Activated B cell treated with CpG ODN at 0.5 μM for 24 hours (primary cell): ENCODE results near the gene AFAP1L2. TPM values are rescaled to one million over a fixed set of nuclear protein-coding genes. Genes with fewer than 3 reads are reported as not detected.

Source experiments
- ATAC-seq: fragments of 200-7000 bp; cut with Tn5 transposase; one replicate; pipeline ENCODE4 v1.10.0; 2021; ENCODE audit warnings: low read depth, mild to moderate bottlenecking, moderate library complexity
- CTCF ChIA-PET: fragments of 350-600 bp; sonication (Branson Sonifier 250); formaldehyde crosslinking; loops from one replicate; lab custom pipeline; 2021; ENCODE audit warnings: antibody characterized with exemption; lab: Charles Lee
- POLR2A ChIA-PET: fragments of 350-600 bp; sonication (Branson Sonifier 250); formaldehyde crosslinking; loops from one replicate; lab custom pipeline; 2021; ENCODE audit warnings: antibody characterized with exemption; lab: Charles Lee
- DNase-seq: peaks from one replicate; pipeline ENCODE4 v3.0.0; 2022
- H3K27ac Mint-ChIP-seq: one replicate; pipeline ENCODE4 v1.8.0; 2020; ENCODE audit warnings: mixed read lengths
- H3K27me3 Mint-ChIP-seq: one replicate; pipeline ENCODE4 v1.8.0; 2021; ENCODE audit warnings: mixed read lengths
- H3K36me3 Mint-ChIP-seq: one replicate; pipeline ENCODE4 v1.8.0; 2021; ENCODE audit warnings: low read depth, mixed read lengths
- H3K4me1 Mint-ChIP-seq: one replicate; pipeline ENCODE4 v1.8.0; 2021; ENCODE audit warnings: mixed read lengths
- H3K4me3 Mint-ChIP-seq: one replicate; pipeline ENCODE4 v1.8.0; 2020; ENCODE audit warnings: mild to moderate bottlenecking, mixed read lengths
- H3K9me3 Mint-ChIP-seq: one replicate; pipeline ENCODE4 v1.8.0; 2020; ENCODE audit warnings: mixed read lengths
- CTCF ChIP-seq: fragments of 200-600 bp; IDR thresholded peaks from one replicate; pipeline ENCODE4 v1.8.0; 2022; ENCODE audit warnings: antibody characterized with exemption, mild to moderate bottlenecking
- intact Hi-C: fragments of 100-400 bp; cut with micrococcal nuclease; formaldehyde crosslinking; loops from one replicate; pipeline ENCODE4 v1.15.1; 2024
- total RNA-seq: library from RNA; stranded (reverse); gene quantifications from 2 replicates; pipeline ENCODE4 v1.2.3, GENCODE V29; 2022

Gene AFAP1L2
- total RNA-seq, 1 donor from 2014 or later: 0.89 TPM

- H3K4me3 Mint-ChIP-seq: peak overlapping the region; percentile 86
- POLR2A ChIA-PET: no interaction called here
Measured at GRCh38 chr10:114305521-114305925, 98.8 kb downstream of the AFAP1L2 start.

GRCh38 chr10:114304571-114305421 is 99.5 kb downstream of the AFAP1L2 start:
- Mint-ChIP-seq H3K9me3 (no peaks in the 10 kb centered on the region), H3K27me3 (no peaks in the 10 kb centered on the region), H3K36me3 (peaks cover 12% of the 10 kb centered on the region), H3K27ac (peak overlapping the region; percentile 47), H3K4me3 (peak overlapping the region; percentile 86), H3K4me1 (peaks cover 12% of the 10 kb centered on the region)
- peak; percentile 86 for ATAC-seq
- intact Hi-C loops: loop anchor here (1.0 to 5.0 kb wide), 12 partner anchors 132 to 825 kb away; partner anchors contain the start of genes CCDC186 and TRUB1
- peak; percentile 49 for DNase-seq
- no peak for TF ChIP-seq CTCF
- POLR2A ChIA-PET: interaction anchor here (0.7 kb wide), 1 partner anchor 167 kb away, joined by 3 read pairs; no protein-coding TSS in a partner anchor
- CTCF ChIA-PET: interaction anchor here (0.8 to 2.6 kb wide), 28 partner anchors 7 to 825 kb away, joined by 3 to 45 read pairs (median 4); partner anchors contain the start of gene FHIP2A

More at GRCh38 chr10:114305521-114305925, 98.8 kb downstream of the AFAP1L2 start:
- no peak for TF ChIP-seq CTCF
- H3K4me1 Mint-ChIP-seq: peaks cover 12% of the 10 kb centered on the region
- H3K27ac Mint-ChIP-seq: no peak overlapping the region
- ATAC-seq (no peak), DNase-seq (no peak)
- CTCF ChIA-PET: no interaction called here
- intact Hi-C loops: loop anchor here (2.0 kb wide), 4 partner anchors 153 to 633 kb away; partner anchors contain the start of gene TRUB1
- H3K9me3 Mint-ChIP-seq: no peaks in the 10 kb centered on the region
- H3K27me3 Mint-ChIP-seq: no peaks in the 10 kb centered on the region
- peaks cover 4% of the 10 kb centered on the region for H3K36me3 Mint-ChIP-seq

- ATAC-seq (peak; percentile 53), DNase-seq (peak; percentile 46)
- TF ChIP-seq CTCF: peak; percentile 15
- ChIA-PET CTCF (interaction anchor here (0.8 to 2.6 kb wide), 34 partner anchors 8 to 826 kb away, joined by 3 to 45 read pairs (median 4); partner anchors contain the start of gene FHIP2A), POLR2A (no interaction called here)
- Mint-ChIP-seq H3K27me3 (no peaks in the 10 kb centered on the region), H3K4me3 (peak overlapping the region; percentile 86), H3K27ac (peak overlapping the region; percentile 47), H3K9me3 (no peaks in the 10 kb centered on the region), H3K4me1 (peaks cover 12% of the 10 kb centered on the region), H3K36me3 (peaks cover 19% of the 10 kb centered on the region)
- intact Hi-C loops: loop anchor here (1.0 to 5.0 kb wide), 12 partner anchors 132 to 825 kb away; partner anchors contain the start of genes CCDC186 and TRUB1
Measured at GRCh38 chr10:114304017-114304570, 100.2 kb downstream of the AFAP1L2 start.

- Mint-ChIP-seq H3K9me3 (no peaks in the 10 kb centered on the region), H3K4me3 (peak overlapping the region; percentile 86), H3K27ac (no peak overlapping the region), H3K4me1 (peaks cover 12% of the 10 kb centered on the region), H3K27me3 (no peaks in the 10 kb centered on the region), H3K36me3 (peaks cover 24% of the 10 kb centered on the region)
- ATAC-seq (no peak), DNase-seq (no peak)
- intact Hi-C loops: loop anchor here (5.0 kb wide), 1 partner anchor 131 kb away; the partner anchor contains the start of gene CCDC186
- POLR2A ChIA-PET: no interaction called here
- CTCF ChIA-PET: interaction anchor here (0.6 to 2.6 kb wide), 29 partner anchors 9 to 827 kb away, joined by 3 to 45 read pairs (median 4); partner anchors contain the start of gene FHIP2A
- no peak for TF ChIP-seq CTCF
Measured at GRCh38 chr10:114303556-114303955, 100.7 kb downstream of the AFAP1L2 start.
